ENCODE measurements around the gene GPR89B.
"Not testable (repeated sequence)": the region's sequence is repeated elsewhere in the genome, so short reads cannot be mapped to it uniquely, and the experiment has no call there.

Gene GPR89B

GRCh38 chr1:147940456-147940855 is 12.2 kb downstream of the GPR89B start:
- not testable (repeated sequence) for DNase-seq (ENCODE audit: low read depth, low spot score)

DNA sequence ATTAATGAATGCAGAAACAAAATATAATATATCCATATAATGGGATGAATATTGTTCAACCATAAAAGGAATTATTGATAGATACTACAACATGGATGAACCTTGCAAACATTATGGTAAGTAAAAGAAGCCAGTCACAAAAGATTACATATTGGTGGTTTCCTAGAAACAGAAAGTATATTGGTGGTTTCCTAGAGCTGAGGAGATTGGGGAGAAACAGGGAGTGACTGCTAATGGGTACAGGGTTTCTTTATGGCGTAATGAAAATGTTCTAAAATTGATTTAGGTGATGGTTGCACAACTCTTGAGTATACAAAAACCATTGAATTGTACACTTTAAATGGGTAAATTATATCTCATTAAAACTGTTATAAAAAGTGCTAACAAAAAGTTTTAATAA is 14.3 kb downstream of the GPR89B start:
- DNase-seq (ENCODE audit: low read depth, low spot score), result not testable (repeated sequence)

DNA sequence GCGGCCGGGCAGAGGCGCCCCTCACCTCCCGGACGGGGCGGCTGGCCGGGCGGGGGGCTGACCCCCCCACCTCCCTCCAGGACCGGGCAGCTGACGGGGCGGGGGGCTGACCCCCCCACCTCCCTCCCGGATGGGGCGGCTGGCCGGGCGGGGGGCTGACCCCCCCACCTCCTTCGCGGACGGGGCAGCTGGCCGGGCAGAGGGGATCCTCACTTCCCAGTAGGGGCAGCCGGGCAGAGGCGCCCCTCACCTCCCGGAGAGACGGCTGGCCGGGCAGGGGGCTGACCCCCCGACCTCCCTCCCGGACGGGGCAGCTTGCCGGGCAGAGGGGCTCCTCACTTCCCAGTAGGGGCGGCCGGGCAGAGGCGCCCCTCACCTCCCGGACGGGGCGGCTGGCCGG is 21.3 kb downstream of the GPR89B start:
- not testable (repeated sequence) for DNase-seq (ENCODE audit: low read depth, low spot score)

GRCh38 chr1:147958906-147959305 is 30.7 kb downstream of the GPR89B start:
- DNase-seq (ENCODE audit: low read depth, low spot score), result not testable (repeated sequence)

GRCh38 chr1:147959680-147960079 is 31.5 kb downstream of the GPR89B start:
- not testable (repeated sequence) for DNase-seq (ENCODE audit: low read depth, low spot score)

DNA sequence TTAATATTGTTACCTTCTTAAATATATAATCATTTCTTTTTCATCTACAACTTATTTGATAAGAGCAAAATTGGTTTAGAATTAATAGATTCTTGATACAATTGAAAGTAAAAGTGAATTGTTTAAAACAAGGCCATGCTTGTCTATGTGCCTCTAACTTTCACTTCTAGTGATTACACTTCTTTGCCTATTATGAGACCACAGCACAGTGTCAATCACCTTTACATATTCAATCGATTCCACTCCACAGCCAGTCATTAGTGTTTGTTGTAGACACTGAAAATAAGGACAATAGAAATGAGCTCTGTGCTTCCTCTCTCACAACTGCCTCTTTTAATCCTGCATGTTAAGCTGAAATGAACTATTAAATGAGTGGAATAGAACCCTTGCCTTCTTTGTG is 36.4 kb downstream of the GPR89B start:
- not testable (repeated sequence) for DNase-seq (ENCODE audit: low read depth, low spot score)

- not testable (repeated sequence) for DNase-seq (ENCODE audit: low read depth, low spot score)
Measured at GRCh38 chr1:147966657-147967056, 38.4 kb downstream of the GPR89B start.

DNA sequence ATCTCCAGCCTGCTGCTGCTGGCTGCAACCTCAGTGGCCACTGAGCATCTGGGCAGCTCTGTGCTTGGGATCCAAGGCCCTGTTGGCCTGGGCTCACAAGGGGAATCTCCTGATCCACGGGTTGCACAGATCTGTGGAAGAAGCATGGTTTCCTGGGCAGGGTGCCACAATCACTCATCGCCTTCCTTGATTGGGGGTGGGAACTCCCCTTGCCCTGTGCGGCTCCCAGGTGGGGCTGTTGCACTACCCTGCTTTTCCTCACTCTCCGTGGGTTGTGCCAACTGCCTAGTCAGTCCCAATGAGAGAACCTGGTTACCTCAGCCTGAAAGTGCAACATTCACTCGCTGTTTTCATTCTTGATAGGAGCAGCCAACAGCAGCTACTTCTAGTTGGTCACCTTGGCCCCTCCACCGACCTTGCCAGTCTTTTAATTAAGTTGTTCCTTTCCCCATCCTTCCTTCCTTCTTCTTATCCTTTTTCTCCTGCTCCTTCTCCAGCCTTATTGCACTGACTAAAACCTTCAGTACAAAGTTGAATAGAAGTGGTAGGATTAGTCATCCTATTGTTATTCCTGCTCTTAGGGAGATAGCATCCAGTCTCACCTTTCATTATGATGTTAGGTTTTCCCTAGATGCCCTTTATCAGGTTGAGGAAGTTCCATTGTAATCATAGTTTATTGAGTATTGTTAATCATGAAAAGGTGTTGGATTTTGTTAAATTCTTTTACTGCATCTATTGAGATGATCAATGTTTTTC is 50.9 kb downstream of the GPR89B start:
- DNase-seq (ENCODE audit: low read depth, low spot score), result not testable (repeated sequence)

DNA sequence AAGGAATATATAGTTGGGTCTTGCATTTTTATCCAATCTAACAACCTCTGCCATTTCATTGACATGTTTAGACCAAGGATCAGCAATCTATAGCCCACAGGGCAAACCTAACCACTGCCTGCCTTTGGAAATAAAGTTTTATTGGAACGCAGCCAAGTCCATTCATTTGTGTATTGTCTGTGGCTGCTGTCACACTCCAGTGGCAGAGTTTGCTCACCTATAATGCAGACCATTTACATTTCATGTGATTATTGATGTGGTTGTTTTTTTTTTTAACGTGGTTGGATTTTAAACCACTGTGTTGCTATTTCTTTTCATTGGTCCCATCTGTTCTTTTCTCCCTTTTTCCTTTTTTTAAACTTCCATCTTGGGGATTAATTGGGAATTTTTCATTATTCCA is 57.2 kb downstream of the GPR89B start:
- not testable (repeated sequence) for DNase-seq (ENCODE audit: low read depth, low spot score)

DNA sequence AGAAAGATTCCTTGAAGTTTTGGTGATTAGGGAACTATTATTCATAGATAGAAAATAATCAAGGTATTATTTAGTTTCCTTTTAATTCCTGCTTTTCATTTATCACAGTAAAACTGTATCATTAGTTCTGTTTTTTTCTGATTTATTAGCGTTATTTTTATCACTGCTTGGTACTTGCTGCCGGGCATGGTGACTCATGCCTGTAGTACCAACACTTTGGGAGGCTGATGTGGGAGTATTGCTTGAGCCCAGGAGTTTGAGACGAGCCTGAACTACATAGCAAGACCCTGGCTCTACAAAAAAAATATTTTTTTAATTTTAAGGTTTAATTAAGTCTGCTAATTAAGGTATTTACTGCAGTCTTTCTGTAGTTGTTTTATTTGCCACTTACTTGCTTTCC is 59.7 kb downstream of the GPR89B start:
- DNase-seq (ENCODE audit: low read depth, low spot score), result not testable (repeated sequence)

DNA sequence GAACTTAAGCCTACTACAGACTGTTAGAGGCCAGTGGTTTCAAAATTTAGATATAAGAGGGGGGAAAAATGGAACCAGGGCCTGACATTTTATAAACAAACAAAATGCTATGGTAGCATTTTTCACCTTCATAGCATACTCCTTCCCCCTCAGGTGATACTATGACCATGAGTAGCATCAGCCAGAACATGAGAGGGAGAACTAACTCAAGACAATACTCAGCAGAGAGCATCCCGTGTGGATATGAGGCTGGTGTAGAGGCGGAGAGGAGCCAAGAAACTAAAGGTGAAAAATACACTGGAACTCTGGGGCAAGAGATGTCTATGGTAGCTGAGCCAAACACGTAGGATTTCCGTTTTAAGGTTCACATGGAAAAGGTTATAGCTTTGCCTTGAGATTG is 64.7 kb downstream of the GPR89B start:
- DNase-seq (ENCODE audit: low read depth, low spot score), result not testable (repeated sequence)

DNA sequence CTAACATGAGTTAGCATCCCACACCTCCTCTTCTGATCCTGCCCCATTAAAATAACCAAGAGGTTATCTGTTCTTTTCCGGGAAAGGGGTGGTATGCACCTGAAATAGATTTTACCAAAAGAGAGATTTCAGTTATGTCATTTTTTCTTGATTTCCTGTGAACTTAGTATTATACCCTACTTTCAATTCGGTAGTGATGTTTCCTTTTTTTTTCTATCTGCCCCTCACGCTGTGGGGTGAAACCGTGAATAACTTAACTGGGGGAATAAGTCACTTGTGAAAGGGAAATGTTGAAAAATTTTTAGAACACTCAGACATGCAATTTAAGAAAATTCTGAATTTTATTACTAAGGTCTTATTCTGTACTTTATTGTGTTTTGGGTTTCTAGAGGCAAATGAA is 65.2 kb downstream of the GPR89B start:
- DNase-seq (ENCODE audit: low read depth, low spot score), result not testable (repeated sequence)

DNA sequence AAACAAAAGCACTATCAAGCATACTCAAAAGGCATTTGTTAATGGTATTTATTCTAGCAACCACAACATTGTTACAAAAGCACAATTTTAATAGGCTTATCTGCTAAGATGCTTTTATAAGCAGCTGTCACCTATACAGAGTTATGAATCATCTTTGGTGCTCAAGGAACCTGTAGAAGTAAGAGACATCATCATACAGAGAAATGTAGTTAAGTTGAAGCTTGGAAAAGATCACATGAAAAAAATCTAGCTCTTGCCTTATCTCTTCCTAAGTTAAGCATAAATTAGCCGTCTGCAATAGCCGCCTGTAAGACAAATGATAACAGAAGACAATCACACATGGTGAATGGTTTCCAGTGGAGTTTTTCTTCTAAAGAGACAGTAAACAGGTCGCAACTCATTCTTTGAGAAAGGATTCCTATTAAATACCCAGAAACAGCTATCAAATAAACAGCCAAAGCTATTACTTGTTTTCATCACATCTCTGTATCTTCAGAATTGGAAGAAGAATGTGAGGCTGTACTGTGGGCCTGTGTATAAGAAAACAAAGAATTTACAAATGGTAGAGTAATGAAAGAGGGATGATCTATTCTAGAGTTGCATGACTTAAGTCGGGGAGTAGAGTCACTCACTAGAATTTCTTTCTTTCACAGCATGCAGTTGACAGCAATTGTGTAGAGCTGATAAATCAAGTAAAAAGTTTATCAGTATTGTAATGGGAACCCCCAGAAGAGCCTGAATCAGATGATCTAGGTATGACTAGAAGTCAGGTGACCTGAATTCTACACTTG is 65.8 kb downstream of the GPR89B start:
- not testable (repeated sequence) for DNase-seq (ENCODE audit: low read depth, low spot score)

- not testable (repeated sequence) for DNase-seq (ENCODE audit: low read depth, low spot score)
Measured at GRCh38 chr1:147996088-147996487, 67.9 kb downstream of the GPR89B start.

DNA sequence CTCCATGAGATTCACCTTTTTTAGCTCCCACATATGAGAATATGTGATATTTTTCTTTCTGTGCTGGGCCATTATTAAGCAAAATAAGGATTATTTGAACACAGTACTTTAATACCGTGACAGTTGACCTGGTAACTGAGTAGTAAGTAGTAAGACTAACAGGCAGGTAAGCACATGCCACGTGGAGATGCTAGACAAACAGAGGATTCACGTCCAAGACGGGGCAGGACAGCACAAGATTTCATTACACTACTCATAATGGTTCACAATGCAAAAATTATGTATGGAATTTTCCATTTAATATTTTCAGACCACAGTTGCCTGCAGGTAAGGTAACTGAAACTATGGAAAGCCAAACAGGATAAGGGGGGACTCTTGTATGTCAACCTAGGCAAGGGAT is 79.5 kb downstream of the GPR89B start:
- DNase-seq (ENCODE audit: low read depth, low spot score), result not testable (repeated sequence)

DNA sequence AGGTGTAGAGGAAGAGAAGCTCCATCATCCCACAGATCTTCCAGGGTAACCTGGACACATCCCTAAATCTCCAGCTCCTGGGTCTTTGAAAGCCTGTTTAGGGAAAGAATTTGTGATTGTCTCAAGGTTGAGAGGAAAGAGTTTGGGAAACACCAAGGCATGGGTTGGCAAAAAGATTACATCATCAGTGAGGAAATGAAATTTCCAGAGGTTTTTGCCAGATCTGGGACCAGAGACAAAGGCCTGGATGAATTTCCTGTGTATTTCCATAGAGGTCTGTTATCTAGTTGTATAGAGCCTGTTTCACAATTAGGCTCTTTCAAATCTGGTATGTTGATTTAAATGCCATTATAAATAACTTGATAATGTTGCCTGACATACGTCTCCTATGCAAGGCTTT is 82.3 kb downstream of the GPR89B start:
- DNase-seq (ENCODE audit: low read depth, low spot score), result no peak

GRCh38 chr1:148013177-148014144 is 85.2 kb downstream of the GPR89B start:
- DNase-seq (ENCODE audit: low read depth, low spot score), result not testable (repeated sequence)

- not testable (repeated sequence) for DNase-seq (ENCODE audit: low read depth, low spot score)
Measured at GRCh38 chr1:148014289-148015200, 86.3 kb downstream of the GPR89B start.

DNA sequence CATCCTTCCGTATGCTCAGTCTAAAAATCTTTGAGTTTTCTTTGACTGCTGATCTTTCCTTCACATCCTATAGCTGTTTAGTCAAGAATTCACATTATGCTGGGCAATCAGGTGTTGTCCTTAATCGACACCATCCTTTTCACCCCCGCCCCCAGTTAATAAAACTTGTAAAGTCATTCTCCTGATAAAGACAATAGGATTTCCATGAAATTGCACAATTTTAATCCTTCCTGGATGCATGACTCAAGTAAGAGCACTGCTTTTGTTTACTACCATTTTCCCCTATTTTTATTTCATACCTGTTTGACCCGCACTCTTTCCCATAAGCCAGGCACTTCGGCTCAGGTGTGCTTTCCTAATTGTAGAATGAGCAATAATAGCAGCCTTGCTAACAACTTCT is 96.7 kb downstream of the GPR89B start:
- DNase-seq (ENCODE audit: low read depth, low spot score), result not testable (repeated sequence)

DNA sequence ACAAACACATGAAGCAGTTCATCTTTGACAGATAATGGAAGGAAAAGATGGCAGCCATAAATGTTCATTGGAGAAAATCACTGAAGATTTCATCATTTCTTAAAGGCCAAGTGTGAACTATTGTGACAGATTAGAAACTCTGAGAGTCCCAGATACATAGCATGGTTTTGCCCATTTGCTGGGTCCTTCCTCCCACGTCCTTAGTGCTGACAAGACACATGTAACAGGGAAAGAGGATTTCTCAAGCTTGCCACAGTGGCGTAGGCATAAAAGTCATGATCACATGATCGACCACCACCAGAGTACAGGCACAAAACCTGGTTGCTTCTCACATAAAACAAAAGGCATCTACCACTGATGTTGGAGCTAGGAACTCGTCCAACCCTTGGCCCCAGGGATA is 98.8 kb downstream of the GPR89B start:
- DNase-seq (ENCODE audit: low read depth, low spot score), result not testable (repeated sequence)
